ENCODE data around the gene DAAM2.

GRCh38 chr6:39917981-39918380 is 125.8 kb downstream of the DAAM2 start:
- TF ChIP-seq POLR2AphosphoS5 (IDR thresholded peaks at IDR 0.05), result no peak
- TF ChIP-seq CTCF (IDR thresholded peaks at IDR 0.05), result no peak
- TF ChIP-seq POLR2A (IDR thresholded peaks at IDR 0.05), result no peak
- TF ChIP-seq EP300 (IDR thresholded peaks at IDR 0.05), result no peak

All from stomach (tissue), 4 donors.